ENCODE results near the gene IL13RA1. TPM values are rescaled to one million over a fixed set of nuclear protein-coding genes. Genes with fewer than 3 reads are reported as not detected.
A peak's percentile ranks its signal among the peaks of the same experiment; 100 is the strongest.

The IL13RA1 gene
- total and polyA plus RNA-seq, 2 of the 13 experiments (the other 11 are each of a cell fraction or from before 2014, with no cell fraction given): 56.6 to 73.5 TPM

GRCh38 chrX:118726887-118727685, at the start of gene IL13RA1 (continued):
- TF ChIP-seq, protein P1, sequence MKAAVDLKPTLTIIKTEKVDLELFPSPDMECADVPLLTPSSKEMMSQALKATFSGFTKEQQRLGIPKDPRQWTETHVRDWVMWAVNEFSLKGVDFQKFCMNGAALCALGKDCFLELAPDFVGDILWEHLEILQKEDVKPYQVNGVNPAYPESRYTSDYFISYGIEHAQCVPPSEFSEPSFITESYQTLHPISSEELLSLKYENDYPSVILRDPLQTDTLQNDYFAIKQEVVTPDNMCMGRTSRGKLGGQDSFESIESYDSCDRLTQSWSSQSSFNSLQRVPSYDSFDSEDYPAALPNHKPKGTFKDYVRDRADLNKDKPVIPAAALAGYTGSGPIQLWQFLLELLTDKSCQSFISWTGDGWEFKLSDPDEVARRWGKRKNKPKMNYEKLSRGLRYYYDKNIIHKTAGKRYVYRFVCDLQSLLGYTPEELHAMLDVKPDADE (CRISPR knock-in tag; IDR thresholded peaks at IDR 0.05): no peak
- TF ChIP-seq SALL2 (CRISPR knock-in tag; IDR thresholded peaks at IDR 0.05) (0 out of 2 replicates have a peak, but pooled peaks have one; percentile 44), ZNF12 (CRISPR knock-in tag; IDR thresholded peaks at IDR 0.05) (no peak), MIER3 (CRISPR knock-in tag; IDR thresholded peaks at IDR 0.05; ENCODE audit: borderline replicate concordance) (no peak), RARA (CRISPR knock-in tag; IDR thresholded peaks at IDR 0.05) (peak; percentile 89), ZNF274 (CRISPR knock-in tag; IDR thresholded peaks at IDR 0.05) (no peak), ZNF124 (CRISPR knock-in tag; IDR thresholded peaks at IDR 0.05) (peak; percentile 100), PHF20 (CRISPR knock-in tag; IDR thresholded peaks at IDR 0.05) (0 out of 2 replicates have a peak, but pooled peaks have one; percentile 9), BHLHE40 (IDR thresholded peaks at IDR 0.05; ENCODE audit: low read length) (no peak), ARNTL (CRISPR knock-in tag; IDR thresholded peaks at IDR 0.05) (no peak), FOXA3 (CRISPR knock-in tag; IDR thresholded peaks at IDR 0.05) (peak; percentile 67), FOXP1 (IDR thresholded peaks at IDR 0.05) (no peak), FOXP1 (CRISPR knock-in tag; IDR thresholded peaks at IDR 0.05) (peak; percentile 43; the same call in 1 of the 2 replicates), FOXM1 (CRISPR knock-in tag; IDR thresholded peaks at IDR 0.05) (no peak), SOX6 (IDR thresholded peaks at IDR 0.05) (no peak), SOX6 (CRISPR knock-in tag; IDR thresholded peaks at IDR 0.05) (peak; percentile 85), FLYWCH1 (CRISPR knock-in tag; IDR thresholded peaks at IDR 0.05) (no peak), SMYD3 (CRISPR knock-in tag; IDR thresholded peaks at IDR 0.05) (no peak), MBNL3 (CRISPR knock-in tag; conservative IDR thresholded peaks at IDR 0.05) (no peak), TOPORS (CRISPR knock-in tag; IDR thresholded peaks at IDR 0.05) (no peak)
- TF ChIP-seq, protein P2, sequence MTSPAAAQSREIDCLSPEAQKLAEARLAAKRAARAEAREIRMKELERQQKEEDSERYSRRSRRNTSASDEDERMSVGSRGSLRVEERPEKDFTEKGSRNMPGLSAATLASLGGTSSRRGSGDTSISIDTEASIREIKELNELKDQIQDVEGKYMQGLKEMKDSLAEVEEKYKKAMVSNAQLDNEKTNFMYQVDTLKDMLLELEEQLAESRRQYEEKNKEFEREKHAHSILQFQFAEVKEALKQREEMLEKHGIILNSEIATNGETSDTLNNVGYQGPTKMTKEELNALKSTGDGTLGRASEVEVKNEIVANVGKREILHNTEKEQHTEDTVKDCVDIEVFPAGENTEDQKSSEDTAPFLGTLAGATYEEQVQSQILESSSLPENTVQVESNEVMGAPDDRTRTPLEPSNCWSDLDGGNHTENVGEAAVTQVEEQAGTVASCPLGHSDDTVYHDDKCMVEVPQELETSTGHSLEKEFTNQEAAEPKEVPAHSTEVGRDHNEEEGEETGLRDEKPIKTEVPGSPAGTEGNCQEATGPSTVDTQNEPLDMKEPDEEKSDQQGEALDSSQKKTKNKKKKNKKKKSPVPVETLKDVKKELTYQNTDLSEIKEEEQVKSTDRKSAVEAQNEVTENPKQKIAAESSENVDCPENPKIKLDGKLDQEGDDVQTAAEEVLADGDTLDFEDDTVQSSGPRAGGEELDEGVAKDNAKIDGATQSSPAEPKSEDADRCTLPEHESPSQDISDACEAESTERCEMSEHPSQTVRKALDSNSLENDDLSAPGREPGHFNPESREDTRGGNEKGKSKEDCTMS (CRISPR knock-in tag; conservative IDR thresholded peaks at IDR 0.05): no peak
- TF ChIP-seq, protein P3, sequence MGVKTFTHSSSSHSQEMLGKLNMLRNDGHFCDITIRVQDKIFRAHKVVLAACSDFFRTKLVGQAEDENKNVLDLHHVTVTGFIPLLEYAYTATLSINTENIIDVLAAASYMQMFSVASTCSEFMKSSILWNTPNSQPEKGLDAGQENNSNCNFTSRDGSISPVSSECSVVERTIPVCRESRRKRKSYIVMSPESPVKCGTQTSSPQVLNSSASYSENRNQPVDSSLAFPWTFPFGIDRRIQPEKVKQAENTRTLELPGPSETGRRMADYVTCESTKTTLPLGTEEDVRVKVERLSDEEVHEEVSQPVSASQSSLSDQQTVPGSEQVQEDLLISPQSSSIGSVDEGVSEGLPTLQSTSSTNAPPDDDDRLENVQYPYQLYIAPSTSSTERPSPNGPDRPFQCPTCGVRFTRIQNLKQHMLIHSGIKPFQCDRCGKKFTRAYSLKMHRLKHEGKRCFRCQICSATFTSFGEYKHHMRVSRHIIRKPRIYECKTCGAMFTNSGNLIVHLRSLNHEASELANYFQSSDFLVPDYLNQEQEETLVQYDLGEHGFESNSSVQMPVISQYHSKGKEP (CRISPR knock-in tag; IDR thresholded peaks at IDR 0.05): no peak
- TF ChIP-seq, protein P4, sequence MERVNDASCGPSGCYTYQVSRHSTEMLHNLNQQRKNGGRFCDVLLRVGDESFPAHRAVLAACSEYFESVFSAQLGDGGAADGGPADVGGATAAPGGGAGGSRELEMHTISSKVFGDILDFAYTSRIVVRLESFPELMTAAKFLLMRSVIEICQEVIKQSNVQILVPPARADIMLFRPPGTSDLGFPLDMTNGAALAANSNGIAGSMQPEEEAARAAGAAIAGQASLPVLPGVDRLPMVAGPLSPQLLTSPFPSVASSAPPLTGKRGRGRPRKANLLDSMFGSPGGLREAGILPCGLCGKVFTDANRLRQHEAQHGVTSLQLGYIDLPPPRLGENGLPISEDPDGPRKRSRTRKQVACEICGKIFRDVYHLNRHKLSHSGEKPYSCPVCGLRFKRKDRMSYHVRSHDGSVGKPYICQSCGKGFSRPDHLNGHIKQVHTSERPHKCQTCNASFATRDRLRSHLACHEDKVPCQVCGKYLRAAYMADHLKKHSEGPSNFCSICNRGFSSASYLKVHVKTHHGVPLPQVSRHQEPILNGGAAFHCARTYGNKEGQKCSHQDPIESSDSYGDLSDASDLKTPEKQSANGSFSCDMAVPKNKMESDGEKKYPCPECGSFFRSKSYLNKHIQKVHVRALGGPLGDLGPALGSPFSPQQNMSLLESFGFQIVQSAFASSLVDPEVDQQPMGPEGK (CRISPR knock-in tag; IDR thresholded peaks at IDR 0.05): no peak; the same call in none of the 2 replicates
